K562 (cell line): ENCODE measurements around the gene S100A7A. TPM values are rescaled to one million over a fixed set of nuclear protein-coding genes. Genes with fewer than 3 reads are reported as not detected.

Experiments
- CHD7 ChIP-seq: fragments of 200-600 bp; sonication (generic); IDR thresholded peaks from one replicate; pipeline ENCODE4 v1.6.1; 2012; ENCODE audit warnings: mild to moderate bottlenecking, low read depth, low read length, inconsistent platforms
- NFE2 ChIP-seq: IDR thresholded peaks from 2 replicates; pipeline ENCODE4 v1.6.1; 2014; ENCODE audit warnings: antibody characterized with exemption, low read depth
- polyA plus RNA-seq, 8 experiments: library from polyadenylated mRNA; depleted of rRNA in 4 of 8; stranded (reverse) in 5 of 8; unstranded in 3 of 8; fragments of >200 nt; fragmentation: Nextera tagmentation in 2 of 8; fragmentation: Illumina TruSeq in 1 of 8; extraction: Ambion mirVana in 2 of 8; extraction: Trizol in 1 of 8; gene quantifications; 2 replicates each; pipeline versions ENCODE4 v1.2.1 to v1.2.3, GENCODE V29; 2011 to 2014; ENCODE audit warnings: inconsistent platforms in 1 of 8, missing spikeins in 1 of 8
- total RNA-seq, 7 experiments: library from RNA; depleted of rRNA in 6 of 7; stranded (reverse); fragments of >200 nt in 6 of 7; fragmentation: Illumina TruSeq in 2 of 7; extraction: Trizol in 2 of 7; gene quantifications; 2 replicates each; pipeline versions ENCODE4 v1.2.1 to v1.2.3, GENCODE V29; 2011 to 2021; ENCODE audit warnings: low replicate concordance in 1 of 7
- TF ChIP-seq, protein P1 (sequence below): fragments of 450-650 bp; formaldehyde crosslinking; IDR thresholded peaks from 2 replicates; pipeline ENCODE4 v1.4.0; 2022; ENCODE audit warnings: missing genetic modification characterization
- TF ChIP-seq, protein P2 (sequence below), 2 experiments: fragments of 450-650 bp in 1 of 2; sonication (generic) in 1 of 2; formaldehyde crosslinking in 1 of 2; IDR thresholded peaks; 2 replicates each; pipeline versions ENCODE4 v1.7.1 to v1.9.0; 2016 to 2022; ENCODE audit warnings: inconsistent platforms in 1 of 2, mild to moderate bottlenecking in 1 of 2, missing genetic modification reagents in 1 of 2

S100A7A gene
- total and polyA plus RNA-seq, 9 of the 15 experiments (the other 6 are each of a cell fraction or from before 2014, with no cell fraction given) = not detected

- TF ChIP-seq CHD7 (no peak), NFE2 (no peak)
- TF ChIP-seq, protein P1, sequence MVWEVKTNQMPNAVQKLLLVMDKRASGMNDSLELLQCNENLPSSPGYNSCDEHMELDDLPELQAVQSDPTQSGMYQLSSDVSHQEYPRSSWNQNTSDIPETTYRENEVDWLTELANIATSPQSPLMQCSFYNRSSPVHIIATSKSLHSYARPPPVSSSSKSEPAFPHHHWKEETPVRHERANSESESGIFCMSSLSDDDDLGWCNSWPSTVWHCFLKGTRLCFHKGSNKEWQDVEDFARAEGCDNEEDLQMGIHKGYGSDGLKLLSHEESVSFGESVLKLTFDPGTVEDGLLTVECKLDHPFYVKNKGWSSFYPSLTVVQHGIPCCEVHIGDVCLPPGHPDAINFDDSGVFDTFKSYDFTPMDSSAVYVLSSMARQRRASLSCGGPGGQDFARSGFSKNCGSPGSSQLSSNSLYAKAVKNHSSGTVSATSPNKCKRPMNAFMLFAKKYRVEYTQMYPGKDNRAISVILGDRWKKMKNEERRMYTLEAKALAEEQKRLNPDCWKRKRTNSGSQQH (CRISPR knock-in tag) = no peak
- TF ChIP-seq, protein P2, sequence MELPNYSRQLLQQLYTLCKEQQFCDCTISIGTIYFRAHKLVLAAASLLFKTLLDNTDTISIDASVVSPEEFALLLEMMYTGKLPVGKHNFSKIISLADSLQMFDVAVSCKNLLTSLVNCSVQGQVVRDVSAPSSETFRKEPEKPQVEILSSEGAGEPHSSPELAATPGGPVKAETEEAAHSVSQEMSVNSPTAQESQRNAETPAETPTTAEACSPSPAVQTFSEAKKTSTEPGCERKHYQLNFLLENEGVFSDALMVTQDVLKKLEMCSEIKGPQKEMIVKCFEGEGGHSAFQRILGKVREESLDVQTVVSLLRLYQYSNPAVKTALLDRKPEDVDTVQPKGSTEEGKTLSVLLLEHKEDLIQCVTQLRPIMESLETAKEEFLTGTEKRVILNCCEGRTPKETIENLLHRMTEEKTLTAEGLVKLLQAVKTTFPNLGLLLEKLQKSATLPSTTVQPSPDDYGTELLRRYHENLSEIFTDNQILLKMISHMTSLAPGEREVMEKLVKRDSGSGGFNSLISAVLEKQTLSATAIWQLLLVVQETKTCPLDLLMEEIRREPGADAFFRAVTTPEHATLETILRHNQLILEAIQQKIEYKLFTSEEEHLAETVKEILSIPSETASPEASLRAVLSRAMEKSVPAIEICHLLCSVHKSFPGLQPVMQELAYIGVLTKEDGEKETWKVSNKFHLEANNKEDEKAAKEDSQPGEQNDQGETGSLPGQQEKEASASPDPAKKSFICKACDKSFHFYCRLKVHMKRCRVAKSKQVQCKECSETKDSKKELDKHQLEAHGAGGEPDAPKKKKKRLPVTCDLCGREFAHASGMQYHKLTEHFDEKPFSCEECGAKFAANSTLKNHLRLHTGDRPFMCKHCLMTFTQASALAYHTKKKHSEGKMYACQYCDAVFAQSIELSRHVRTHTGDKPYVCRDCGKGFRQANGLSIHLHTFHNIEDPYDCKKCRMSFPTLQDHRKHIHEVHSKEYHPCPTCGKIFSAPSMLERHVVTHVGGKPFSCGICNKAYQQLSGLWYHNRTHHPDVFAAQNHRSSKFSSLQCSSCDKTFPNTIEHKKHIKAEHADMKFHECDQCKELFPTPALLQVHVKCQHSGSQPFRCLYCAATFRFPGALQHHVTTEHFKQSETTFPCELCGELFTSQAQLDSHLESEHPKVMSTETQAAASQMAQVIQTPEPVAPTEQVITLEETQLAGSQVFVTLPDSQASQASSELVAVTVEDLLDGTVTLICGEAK (IDR thresholded peaks at IDR 0.05) = no peak
- TF ChIP-seq, protein P2 (CRISPR knock-in tag; IDR thresholded peaks at IDR 0.05) = no peak
Measured at GRCh38 chr1:153367090-153367489, 49.2 kb upstream of the S100A7A start (continued).
